B cell (primary cell): ENCODE results near the gene KCNJ18. TPM values are rescaled to one million over a fixed set of nuclear protein-coding genes. Genes with fewer than 3 reads are reported as not detected.
"Not testable (repeated sequence)": the region's sequence is repeated elsewhere in the genome, so short reads cannot be mapped to it uniquely, and the experiment has no call there.

Source experiments
- ATAC-seq: fragments of 200-7000 bp; cut with Tn5 transposase; one replicate; pipeline ENCODE4 v1.10.0; 2021; ENCODE audit warnings: low read depth, mild to moderate bottlenecking, moderate number of reproducible peaks, moderate library complexity
- CTCF ChIA-PET: fragments of 350-600 bp; sonication (Branson Sonifier 250); formaldehyde crosslinking; loops from one replicate; lab custom pipeline; 2021; ENCODE audit warnings: antibody characterized with exemption, inconsistent platforms; lab: Charles Lee
- POLR2A ChIA-PET: fragments of 350-600 bp; sonication (Branson Sonifier 250); formaldehyde crosslinking; loops from one replicate; lab custom pipeline; 2021; ENCODE audit warnings: antibody characterized with exemption; lab: Charles Lee
- DNase-seq: peaks from one replicate; pipeline ENCODE4 v3.0.0; 2013
- H2AFZ ChIP-seq: 2 replicates; pipeline ENCODE4 v1.6.1; 2012; ENCODE audit warnings: mild to moderate bottlenecking, low read depth, low read length; ENCODE audit not compliant: insufficient read depth, poor library complexity, severe bottlenecking
- H3K27ac ChIP-seq, 2 donors: 1 replicate in 1 of 2; 2 replicates in 1 of 2; pipeline ENCODE4 v1.5.1; 2012 to 2013; ENCODE audit warnings: low read length in 2 of 2, mild to moderate bottlenecking in 2 of 2, moderate library complexity in 1 of 2
- H3K27me3 ChIP-seq, 4 experiments: fragments of 200-600 bp in 1 of 4; sonication (generic) in 1 of 4; replicated peaks in 1 of 4; 1 replicate in 2 of 4; 2 replicates in 2 of 4; pipeline versions ENCODE4 v1.6.1 to v1.7.0; 2013 to 2016; ENCODE audit warnings: low read length in 3 of 4, mild to moderate bottlenecking in 2 of 4, mixed read lengths in 1 of 4, moderate library complexity in 1 of 4; ENCODE audit not compliant: insufficient read depth in 4 of 4, control insufficient read depth in 3 of 4; ENCODE audit errors: control extremely low read depth in 1 of 4
- H3K36me3 ChIP-seq, 2 experiments: replicated peaks in 1 of 2; 1 replicate in 1 of 2; 2 replicates in 1 of 2; pipeline versions ENCODE4 v1.6.1 to v1.7.1; 2013; ENCODE audit warnings: low read length in 1 of 2; ENCODE audit not compliant: insufficient read depth in 2 of 2, control insufficient read depth in 1 of 2; ENCODE audit errors: control extremely low read depth in 1 of 2, extremely low read depth in 1 of 2
- H3K4me1 ChIP-seq, 2 donors: fragments of 200-600 bp in 1 of 2; sonication (generic) in 1 of 2; 1 replicate in 1 of 2; 2 replicates in 1 of 2; pipeline versions ENCODE4 v1.5.1 to v1.6.1; 2013 to 2017; ENCODE audit warnings: low read length in 2 of 2; ENCODE audit not compliant: control insufficient read depth in 2 of 2, insufficient read depth in 2 of 2
- H3K4me2 ChIP-seq: replicated peaks from 2 replicates; pipeline ENCODE3; 2012; ENCODE audit warnings: mild to moderate bottlenecking, low read depth, low read length; ENCODE audit not compliant: poor library complexity, severe bottlenecking
- H3K4me3 ChIP-seq, 5 experiments: fragments of 200-600 bp in 1 of 5; sonication (generic) in 1 of 5; 1 replicate in 3 of 5; 2 replicates in 2 of 5; pipeline versions ENCODE4 v1.5.1 to v1.7.0; 2011 to 2016; ENCODE audit warnings: low read length in 4 of 5, mild to moderate bottlenecking in 4 of 5, low read depth in 2 of 5, control low read depth in 1 of 5, moderate library complexity in 1 of 5; ENCODE audit not compliant: insufficient read depth in 1 of 5; ENCODE audit errors: control extremely low read depth in 1 of 5, extremely low read depth in 1 of 5
- H3K79me2 ChIP-seq: fragments of 200-600 bp; sonication (generic); one replicate; pipeline ENCODE4 v1.6.0; 2016; ENCODE audit warnings: low read length; ENCODE audit not compliant: control insufficient read depth, insufficient read depth
- H3K9ac ChIP-seq: fragments of 200-600 bp; sonication (generic); 2 replicates; pipeline ENCODE4 v1.6.1; 2017; ENCODE audit warnings: mild to moderate bottlenecking, low read length, moderate library complexity
- H3K9me3 ChIP-seq, 3 donors: one replicate each; pipeline versions ENCODE4 v1.6.1 to v1.7.1; 2013; ENCODE audit warnings: low read length in 2 of 3; ENCODE audit not compliant: control insufficient read depth in 2 of 3, insufficient read depth in 1 of 3; ENCODE audit errors: control extremely low read depth in 1 of 3
- H4K20me1 ChIP-seq: 2 replicates; pipeline ENCODE4 v1.6.0; 2012; ENCODE audit warnings: mild to moderate bottlenecking, low read length; ENCODE audit not compliant: insufficient read depth, control insufficient read depth, poor library complexity, severe bottlenecking
- H3K27ac Mint-ChIP-seq: one replicate; pipeline ENCODE4 v1.8.0; 2021; ENCODE audit warnings: mixed read lengths
- H3K27me3 Mint-ChIP-seq: one replicate; pipeline ENCODE4 v1.8.0; 2021; ENCODE audit warnings: mixed read lengths
- H3K4me1 Mint-ChIP-seq: one replicate; pipeline ENCODE4 v1.8.0; 2021; ENCODE audit warnings: mixed read lengths
- H3K4me3 Mint-ChIP-seq: one replicate; pipeline ENCODE4 v1.8.0; 2021; ENCODE audit warnings: mixed read lengths
- H3K9me3 Mint-ChIP-seq: one replicate; pipeline ENCODE4 v1.8.0; 2022; ENCODE audit warnings: mixed read lengths; ENCODE audit not compliant: insufficient read depth
- WGBS: methylation state at CpG from one replicate; pipeline ENCODE4 v1.1.5; 2013; ENCODE audit warnings: missing lambda C conversion rate; ENCODE audit not compliant: insufficient coverage; 5-methylcytosine and 5-hydroxymethylcytosine counted together
- intact Hi-C: fragments of 100-400 bp; cut with micrococcal nuclease; formaldehyde crosslinking; loops from one replicate; pipeline ENCODE4 v1.10.0; 2022
- polyA plus RNA-seq: library from polyadenylated mRNA; depleted of rRNA; stranded (reverse); fragments of >200 nt; gene quantifications from 2 replicates; pipeline ENCODE4 v1.2.3, GENCODE V29; 2012
- total RNA-seq, 2 donors: library from RNA; stranded (reverse); fragments of 120-200 nt in 1 of 2; gene quantifications; 1 replicate in 1 of 2; 2 replicates in 1 of 2; pipeline versions ENCODE4 v1.2.3 to v1.2.4, GENCODE V29; 2013 to 2022

KCNJ18 gene
- total and polyA plus RNA-seq, 2 donors (not counting 1 experiment from before 2014, with no cell fraction given) = not detected

DNA sequence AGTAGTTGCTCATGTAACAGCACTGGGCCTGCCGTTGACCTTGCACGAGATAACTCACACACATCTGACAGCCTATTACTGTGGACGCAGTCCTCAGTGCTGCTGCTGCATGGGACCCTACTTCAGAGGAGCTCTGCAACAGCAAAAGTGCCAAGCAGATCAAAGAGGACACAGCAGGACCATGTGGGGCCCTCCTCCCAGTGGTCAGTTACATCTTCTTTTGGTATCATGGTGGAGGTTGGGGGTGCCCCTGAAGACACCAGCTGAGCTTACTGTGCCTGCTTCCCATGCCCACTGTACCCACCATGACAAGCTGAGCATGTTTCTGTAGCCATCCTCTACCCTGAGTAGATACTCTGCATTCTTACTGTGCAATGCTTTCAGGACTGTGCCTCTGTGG is 41.6 kb downstream of the KCNJ18 start:
- H3K9me3 Mint-ChIP-seq, H3K36me3 ChIP-seq, H3K27ac Mint-ChIP-seq, H4K20me1 ChIP-seq, H2AFZ ChIP-seq, H3K4me3 Mint-ChIP-seq, H3K9me3 ChIP-seq, H3K27ac ChIP-seq, H3K4me1 Mint-ChIP-seq, H3K9ac ChIP-seq, H3K27me3 ChIP-seq, H3K4me1 ChIP-seq, intact Hi-C loops, ATAC-seq, H3K79me2 ChIP-seq, DNase-seq, H3K4me2 ChIP-seq, CTCF ChIA-PET, H3K27me3 Mint-ChIP-seq, POLR2A ChIA-PET, H3K4me3 ChIP-seq: not testable (repeated sequence)
- 71% methylated on average over 1 of the region's 3 CpGs for WGBS

DNA sequence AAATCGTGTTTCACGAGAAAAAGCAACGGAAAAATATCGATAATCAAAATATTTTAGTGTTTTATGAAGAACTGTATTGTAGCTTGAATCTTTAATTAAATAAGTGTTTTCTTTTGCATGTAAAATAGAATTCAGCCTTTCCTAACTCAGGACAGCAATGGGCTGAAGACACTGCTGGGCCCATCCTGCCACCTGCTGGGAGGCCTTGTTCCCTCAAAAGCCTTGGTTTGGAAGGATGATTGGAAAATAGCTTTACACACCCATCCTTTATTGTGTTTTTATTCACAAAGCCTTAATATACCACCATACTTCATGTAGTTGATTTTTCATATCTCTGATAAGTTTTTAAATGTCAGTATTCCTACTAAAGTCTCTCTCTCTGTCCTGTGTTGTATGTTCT is 43.5 kb downstream of the KCNJ18 start:
- intact Hi-C loops, H3K27ac ChIP-seq, CTCF ChIA-PET, H3K36me3 ChIP-seq, H3K9ac ChIP-seq, H2AFZ ChIP-seq, H3K4me1 Mint-ChIP-seq, H3K9me3 Mint-ChIP-seq, H3K27me3 ChIP-seq, H3K9me3 ChIP-seq, H3K79me2 ChIP-seq, H3K4me3 ChIP-seq, ATAC-seq, POLR2A ChIA-PET, H3K4me3 Mint-ChIP-seq, DNase-seq, H3K4me2 ChIP-seq, H3K27me3 Mint-ChIP-seq, H4K20me1 ChIP-seq, H3K27ac Mint-ChIP-seq, H3K4me1 ChIP-seq: not testable (repeated sequence)
- WGBS = no CpG with 5 or more reads among the region's 4 CpGs

DNA sequence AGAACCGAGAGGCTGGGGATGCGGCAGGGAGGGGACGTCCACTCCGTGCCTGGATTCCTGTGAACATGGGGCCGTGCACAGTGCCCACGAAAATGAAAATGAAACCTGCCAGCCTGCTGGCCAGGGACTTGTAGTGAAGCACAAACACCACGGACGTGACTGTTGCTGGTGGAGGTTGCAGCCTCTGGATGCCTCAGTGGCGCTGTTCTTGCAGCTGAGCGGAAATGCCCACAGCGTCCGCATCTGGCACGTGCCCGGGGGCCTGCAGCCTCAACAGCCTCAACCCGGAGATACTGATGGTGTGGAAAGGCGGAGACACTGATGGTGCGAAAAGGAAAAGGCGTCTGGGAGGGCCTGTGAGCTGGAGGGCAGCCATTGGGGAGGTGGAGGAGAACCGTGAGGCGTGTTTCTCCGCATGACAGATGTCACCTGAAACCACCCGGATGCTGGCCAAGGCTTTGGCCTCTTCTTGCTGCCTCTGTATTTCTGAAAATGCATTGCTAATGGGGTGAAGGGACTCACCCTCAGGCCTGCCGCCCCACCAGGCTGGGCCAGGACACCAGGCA is 44.8 kb downstream of the KCNJ18 start:
- H2AFZ ChIP-seq, H3K9me3 Mint-ChIP-seq, CTCF ChIA-PET, POLR2A ChIA-PET, intact Hi-C loops, H4K20me1 ChIP-seq, H3K4me1 Mint-ChIP-seq, DNase-seq, H3K27me3 ChIP-seq, H3K4me3 ChIP-seq, H3K36me3 ChIP-seq, ATAC-seq, H3K9me3 ChIP-seq, H3K27ac Mint-ChIP-seq, H3K4me1 ChIP-seq, H3K4me3 Mint-ChIP-seq, H3K9ac ChIP-seq, H3K27ac ChIP-seq, H3K4me2 ChIP-seq, H3K79me2 ChIP-seq, H3K27me3 Mint-ChIP-seq: not testable (repeated sequence)
- WGBS = no CpG with 5 or more reads among the region's 23 CpGs

DNA sequence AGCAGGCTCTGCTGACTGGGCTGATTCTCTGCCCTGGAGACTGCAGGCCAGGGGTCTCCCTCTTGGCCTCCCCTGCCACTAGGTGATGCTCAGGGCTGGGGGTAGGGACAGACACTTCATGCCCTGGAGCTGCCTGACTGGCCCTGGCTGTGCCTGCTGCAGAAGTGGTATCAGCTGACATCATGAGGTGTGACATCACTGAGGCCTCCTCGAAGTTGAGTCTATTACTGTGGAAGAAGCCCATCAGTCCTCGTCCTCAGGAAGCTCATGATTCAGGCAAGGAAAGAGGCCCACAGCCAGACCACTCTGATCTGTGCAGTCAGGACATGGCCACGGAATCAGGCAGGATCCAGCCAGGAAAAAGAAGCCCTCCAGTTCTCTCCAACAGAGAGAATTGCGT is 45.9 kb downstream of the KCNJ18 start:
- ATAC-seq = not testable (repeated sequence)

More for the DNA sequence above, 45.9 kb downstream of the KCNJ18 start:
- no CpG with 5 or more reads among the region's 4 CpGs for WGBS
- H3K27me3 ChIP-seq, H3K4me1 Mint-ChIP-seq, H3K4me2 ChIP-seq, CTCF ChIA-PET, H4K20me1 ChIP-seq, H3K4me3 Mint-ChIP-seq, H3K36me3 ChIP-seq, DNase-seq, intact Hi-C loops, H3K4me3 ChIP-seq, H3K27ac ChIP-seq, H3K27me3 Mint-ChIP-seq, H3K79me2 ChIP-seq, H3K4me1 ChIP-seq, H2AFZ ChIP-seq, H3K9me3 Mint-ChIP-seq, H3K27ac Mint-ChIP-seq, H3K9me3 ChIP-seq, POLR2A ChIA-PET, H3K9ac ChIP-seq: not testable (repeated sequence)
